ENCODE data around the gene RIMBP2. TPM values are rescaled to one million over a fixed set of nuclear protein-coding genes. Genes with fewer than 3 reads are reported as not detected.

The RIMBP2 gene
- total and polyA plus RNA-seq, 4 donors = 0.39 to 1.0 TPM; not detected in 2

DNA sequence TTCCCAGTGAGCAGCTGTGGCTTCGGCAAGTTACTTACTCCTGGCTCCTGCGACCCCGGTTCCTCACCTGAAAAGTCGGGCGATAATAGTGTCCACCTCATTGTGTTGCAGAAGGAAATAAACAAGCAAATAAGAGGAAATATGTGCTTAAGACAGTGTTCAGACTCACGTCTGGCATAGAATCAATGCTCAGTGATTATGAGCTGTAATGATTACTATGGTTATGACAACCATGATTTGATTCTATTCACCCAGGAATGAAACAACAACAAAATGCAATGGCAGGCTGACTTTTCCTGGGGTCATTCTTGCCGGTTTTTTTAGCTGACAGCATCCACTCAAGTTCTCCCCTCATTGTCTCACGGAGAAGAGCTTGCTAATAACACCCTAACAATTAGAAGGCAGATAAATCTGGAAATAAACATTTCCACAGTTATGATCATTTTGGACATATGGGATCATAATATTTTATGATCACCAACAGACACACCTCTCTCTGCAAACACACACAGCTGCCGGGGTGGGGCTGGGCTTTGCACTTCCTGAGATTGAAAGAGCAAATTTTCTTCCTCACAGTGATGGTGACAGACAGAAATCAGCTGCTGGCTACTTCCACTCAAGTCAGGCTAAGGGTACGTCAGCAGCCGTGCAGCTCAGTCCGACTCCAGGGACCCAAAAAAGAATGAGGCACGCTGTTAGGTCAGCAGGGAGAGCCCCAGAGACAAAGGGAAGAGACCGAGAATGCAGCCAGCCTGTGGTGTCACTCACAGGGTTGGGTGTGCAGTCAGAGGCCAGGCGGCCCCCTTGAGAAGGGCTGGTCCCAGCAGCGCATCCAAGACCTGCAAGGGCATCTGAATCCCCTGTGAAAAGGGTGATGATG, 158.0 kb downstream of the RIMBP2 start:
- WGBS, 2 donors = 59 to 65% methylated on average over 16 of the region's 16 CpGs
- Histone ChIP-seq H3K27me3 (ENCODE audit: control insufficient read depth in 1 of 2, insufficient read depth in 2 of 2, low read length in 1 of 2) (no peaks in the 10 kb centered on the region), H3K4me1 (ENCODE audit: control insufficient read depth in 1 of 2, insufficient read depth in 2 of 2, low read length in 2 of 2) (no peaks in the 10 kb centered on the region), H3K36me3 (ENCODE audit: control insufficient read depth in 1 of 2, insufficient read depth in 2 of 2, low read length in 1 of 2) (no peaks in the 10 kb centered on the region), H3K9me3 (ENCODE audit: control insufficient read depth, low read length) (peaks cover 4% of the 10 kb centered on the region), H3K27ac (ENCODE audit: low read depth in 1 of 2, low read length in 2 of 2) (no peak overlapping the region), H3K4me3 (ENCODE audit: low read length in 2 of 2) (no peak overlapping the region)
- intact Hi-C loops (cut with DNase I) = no loop called here
- ATAC-seq (ENCODE audit: low FRiP score) (no peak), DNase-seq (no peak)

DNA sequence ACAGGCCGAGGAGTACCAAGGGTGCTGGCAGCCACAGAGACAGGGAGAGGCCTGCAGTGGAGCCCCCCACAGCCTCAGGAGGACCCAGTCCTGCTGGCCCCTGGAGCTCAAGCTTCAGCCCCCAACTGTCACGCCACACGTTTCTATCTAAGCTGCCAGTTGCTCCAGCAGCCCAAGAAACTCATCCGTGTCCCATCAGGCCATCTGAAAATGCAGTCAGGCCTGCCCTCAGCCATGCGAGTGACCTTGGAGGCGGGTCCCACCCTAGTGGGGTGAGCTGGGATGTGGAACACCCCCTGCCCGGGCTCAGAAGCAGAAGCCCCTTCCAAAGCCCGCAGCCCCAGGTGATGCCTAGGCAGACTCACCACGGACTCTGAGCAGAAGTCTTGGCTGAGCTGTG, 158.9 kb downstream of the RIMBP2 start:
- Histone ChIP-seq H3K9me3 (ENCODE audit: control insufficient read depth, low read length) (peaks cover 4% of the 10 kb centered on the region), H3K4me3 (ENCODE audit: low read length in 2 of 2) (no peak overlapping the region), H3K27me3 (ENCODE audit: control insufficient read depth in 1 of 2, insufficient read depth in 2 of 2, low read length in 1 of 2) (no peaks in the 10 kb centered on the region), H3K27ac (ENCODE audit: low read depth in 1 of 2, low read length in 2 of 2) (no peak overlapping the region), H3K36me3 (ENCODE audit: control insufficient read depth in 1 of 2, insufficient read depth in 2 of 2, low read length in 1 of 2) (no peaks in the 10 kb centered on the region), H3K4me1 (ENCODE audit: control insufficient read depth in 1 of 2, insufficient read depth in 2 of 2, low read length in 2 of 2) (no peaks in the 10 kb centered on the region)
- 77 to 81% methylated on average over 9 of the region's 9 CpGs for WGBS, 2 donors
- ATAC-seq (ENCODE audit: low FRiP score) (no peak), DNase-seq (no peak)
- intact Hi-C loops (cut with DNase I) = no loop called here

DNA sequence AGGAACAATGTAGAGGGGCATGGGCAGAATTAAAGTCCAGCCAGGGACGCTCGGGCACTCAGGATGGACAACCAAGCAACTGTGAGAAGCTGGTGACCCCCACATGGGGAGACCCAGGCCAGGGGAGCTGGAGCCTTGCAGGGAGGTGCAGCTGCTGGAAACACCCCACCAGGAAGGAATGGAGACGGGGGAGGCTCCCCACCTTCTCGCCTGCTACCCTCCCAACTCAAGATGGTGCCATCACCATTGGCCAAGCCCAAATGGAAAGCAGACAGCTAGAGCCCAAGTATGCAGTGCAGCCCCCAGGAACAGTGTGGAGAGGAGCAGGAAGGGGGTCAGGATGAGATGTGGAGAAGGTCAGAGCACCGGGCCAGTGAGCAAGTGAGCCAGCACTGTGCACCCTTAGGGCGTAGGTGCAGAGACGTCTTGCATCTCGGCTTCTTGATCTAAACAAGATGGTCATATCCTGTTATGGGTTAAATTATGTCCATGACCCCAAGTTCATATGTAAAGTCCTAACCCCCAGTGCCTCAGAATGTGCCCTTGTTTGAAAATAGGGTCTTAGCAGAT, 159.5 kb downstream of the RIMBP2 start:
- Histone ChIP-seq H3K27me3 (ENCODE audit: control insufficient read depth in 1 of 2, insufficient read depth in 2 of 2, low read length in 1 of 2) (no peaks in the 10 kb centered on the region), H3K36me3 (ENCODE audit: control insufficient read depth in 1 of 2, insufficient read depth in 2 of 2, low read length in 1 of 2) (no peaks in the 10 kb centered on the region), H3K27ac (ENCODE audit: low read depth in 1 of 2, low read length in 2 of 2) (no peak overlapping the region), H3K4me1 (ENCODE audit: control insufficient read depth in 1 of 2, insufficient read depth in 2 of 2, low read length in 2 of 2) (no peaks in the 10 kb centered on the region), H3K9me3 (ENCODE audit: control insufficient read depth, low read length) (peaks cover 4% of the 10 kb centered on the region), H3K4me3 (ENCODE audit: low read length in 2 of 2) (no peak overlapping the region)
- DNase-seq (no peak), ATAC-seq (ENCODE audit: low FRiP score) (no peak)
- intact Hi-C loops (cut with DNase I) = no loop called here
- WGBS, 2 donors = 81 to 88% methylated on average over 8 of the region's 8 CpGs

DNA sequence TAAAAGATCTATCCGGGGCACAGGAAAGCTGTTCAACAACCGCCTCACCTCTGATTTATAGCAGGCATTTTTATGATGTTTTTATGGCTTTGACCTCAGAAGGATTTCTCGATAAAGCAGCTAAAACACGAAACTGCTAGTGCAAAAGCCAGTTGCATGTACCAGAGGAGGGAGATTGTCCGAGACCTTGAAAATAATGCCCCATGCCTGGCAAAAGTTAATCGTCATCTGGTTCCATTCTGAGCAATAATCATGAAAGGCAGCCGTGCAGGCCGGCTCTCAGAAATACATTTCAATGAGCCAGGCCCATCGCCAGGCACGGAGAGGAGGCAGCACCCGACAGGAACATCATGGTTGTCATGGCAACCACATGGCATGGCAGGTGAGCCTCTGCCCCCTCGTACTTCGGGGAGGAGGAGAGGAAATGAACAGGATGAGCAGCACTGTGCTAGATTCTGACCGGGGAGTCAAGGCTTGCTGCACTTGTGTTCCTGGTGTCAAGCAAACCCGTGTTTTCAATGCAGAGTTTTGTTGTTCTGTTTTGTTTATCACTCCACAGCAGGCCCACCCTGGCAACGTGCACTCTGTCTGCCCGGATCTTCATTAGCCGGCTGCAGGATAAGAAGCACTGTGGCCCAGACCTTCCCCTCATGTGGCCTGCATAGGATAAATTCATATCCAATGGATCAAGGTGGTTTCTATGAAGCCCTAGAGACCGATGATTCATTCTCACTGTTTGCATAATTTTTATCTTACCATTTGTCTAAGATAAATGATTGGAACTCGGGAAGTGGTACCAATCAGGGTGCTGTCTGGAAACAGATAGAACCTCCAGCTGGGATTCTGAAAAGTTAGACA, 160.2 kb downstream of the RIMBP2 start:
- H3K9me3 ChIP-seq (ENCODE audit: control insufficient read depth, low read length) = peaks cover 7% of the 10 kb centered on the region
- no peak for ATAC-seq (ENCODE audit: low FRiP score)
- intact Hi-C loops (cut with DNase I) = no loop called here
- no peaks in the 10 kb centered on the region for H3K36me3 ChIP-seq (ENCODE audit: control insufficient read depth in 1 of 2, insufficient read depth in 2 of 2, low read length in 1 of 2)
- no peaks in the 10 kb centered on the region for H3K27me3 ChIP-seq (ENCODE audit: control insufficient read depth in 1 of 2, insufficient read depth in 2 of 2, low read length in 1 of 2)
- WGBS, 2 donors = 35 to 50% methylated on average over 20 of the region's 20 CpGs
- no peak overlapping the region for H3K4me3 ChIP-seq (ENCODE audit: low read length in 2 of 2)
- H3K4me1 ChIP-seq (ENCODE audit: control insufficient read depth in 1 of 2, insufficient read depth in 2 of 2, low read length in 2 of 2) = no peaks in the 10 kb centered on the region
- no peak overlapping the region for H3K27ac ChIP-seq (ENCODE audit: low read depth in 1 of 2, low read length in 2 of 2)
- no peak for DNase-seq

DNA sequence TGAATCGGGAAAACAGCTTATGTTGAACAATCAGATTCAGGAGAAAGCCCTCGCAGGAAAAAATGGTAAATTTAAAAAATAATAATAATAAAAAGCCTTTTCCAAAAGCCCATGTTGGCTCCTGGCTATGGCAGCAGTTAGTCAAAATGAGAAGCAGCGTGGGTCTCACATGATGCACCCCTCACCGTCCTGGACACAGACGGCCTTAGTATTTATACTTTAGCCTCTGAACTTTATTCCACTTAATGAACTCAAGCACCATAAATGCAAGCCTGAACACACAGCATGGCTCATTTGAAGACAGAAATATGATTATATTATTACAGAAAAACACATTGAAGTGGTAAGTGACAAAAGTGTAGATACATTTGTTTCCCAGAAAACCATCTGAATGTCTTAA, 160.9 kb downstream of the RIMBP2 start:
- DNase-seq = no peak
- H3K27me3 ChIP-seq (ENCODE audit: control insufficient read depth in 1 of 2, insufficient read depth in 2 of 2, low read length in 1 of 2) = no peaks in the 10 kb centered on the region
- H3K27ac ChIP-seq (ENCODE audit: low read depth in 1 of 2, low read length in 2 of 2) = no peak overlapping the region
- no peaks in the 10 kb centered on the region for H3K4me1 ChIP-seq (ENCODE audit: control insufficient read depth in 1 of 2, insufficient read depth in 2 of 2, low read length in 2 of 2)
- no peak for ATAC-seq (ENCODE audit: low FRiP score)
- intact Hi-C loops (cut with DNase I) = no loop called here
- 30 to 53% methylated on average over 5 of the region's 5 CpGs for WGBS, 2 donors
- H3K36me3 ChIP-seq (ENCODE audit: control insufficient read depth in 1 of 2, insufficient read depth in 2 of 2, low read length in 1 of 2) = no peaks in the 10 kb centered on the region
- H3K9me3 ChIP-seq (ENCODE audit: control insufficient read depth, low read length) = peaks cover 8% of the 10 kb centered on the region
- no peak overlapping the region for H3K4me3 ChIP-seq (ENCODE audit: low read length in 2 of 2)

DNA sequence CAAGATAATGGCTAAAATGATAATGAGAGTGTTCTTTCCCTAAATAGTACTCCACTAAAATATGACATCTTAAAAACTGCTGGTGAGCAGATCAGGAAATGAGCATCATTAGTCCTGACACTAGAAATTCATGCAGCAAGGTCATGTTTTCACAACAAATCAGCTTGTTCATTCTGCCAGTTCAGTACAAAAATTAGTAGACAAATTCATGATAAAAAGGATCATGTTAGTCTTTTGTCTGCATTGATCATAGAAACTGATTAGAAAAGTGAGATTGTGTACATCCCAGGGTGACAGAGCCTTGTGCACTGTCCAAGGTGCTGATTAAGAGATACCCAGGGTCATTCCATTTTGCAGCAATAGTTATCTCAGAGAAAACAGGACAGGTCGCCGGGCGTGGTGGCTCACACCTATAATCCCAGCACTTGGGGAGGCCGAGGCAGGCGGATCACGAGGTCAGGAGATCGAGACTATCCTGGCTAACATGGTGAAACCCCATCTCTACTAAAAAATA, 163.6 kb downstream of the RIMBP2 start:
- Histone ChIP-seq H3K27ac (ENCODE audit: low read depth in 1 of 2, low read length in 2 of 2) (no peak overlapping the region), H3K36me3 (ENCODE audit: control insufficient read depth in 1 of 2, insufficient read depth in 2 of 2, low read length in 1 of 2) (no peaks in the 10 kb centered on the region), H3K27me3 (ENCODE audit: control insufficient read depth in 1 of 2, insufficient read depth in 2 of 2, low read length in 1 of 2) (no peaks in the 10 kb centered on the region), H3K9me3 (ENCODE audit: control insufficient read depth, low read length) (peaks cover 6% of the 10 kb centered on the region), H3K4me3 (ENCODE audit: low read length in 2 of 2) (no peak overlapping the region), H3K4me1 (ENCODE audit: control insufficient read depth in 1 of 2, insufficient read depth in 2 of 2, low read length in 2 of 2) (no peaks in the 10 kb centered on the region)
- DNase-seq = no peak
- no peak for ATAC-seq (ENCODE audit: low FRiP score)
- intact Hi-C loops (cut with DNase I) = no loop called here
- 81% methylated on average over 7 of the region's 7 CpGs for WGBS, 2 donors

DNA sequence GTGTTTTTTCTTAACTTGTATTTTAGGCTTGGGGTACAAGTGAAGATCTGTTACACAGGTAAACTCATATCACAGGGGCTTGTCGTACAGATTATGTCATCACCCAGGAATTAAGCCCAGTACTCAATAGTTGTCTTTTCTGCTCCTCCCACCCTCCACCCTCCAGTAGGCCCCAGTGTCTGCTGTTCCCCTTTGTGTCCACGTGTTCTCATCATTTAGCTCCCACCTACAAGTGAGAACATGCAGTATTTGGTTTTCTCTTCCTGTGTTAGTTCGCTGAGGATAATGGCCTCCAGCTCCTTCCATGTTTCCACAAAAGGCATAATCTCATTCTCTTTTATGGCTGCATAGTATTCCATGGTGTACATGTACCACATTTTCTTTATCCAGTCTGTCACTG, 166.7 kb downstream of the RIMBP2 start:
- Histone ChIP-seq H3K27me3 (ENCODE audit: control insufficient read depth in 1 of 2, insufficient read depth in 2 of 2, low read length in 1 of 2) (no peaks in the 10 kb centered on the region), H3K36me3 (ENCODE audit: control insufficient read depth in 1 of 2, insufficient read depth in 2 of 2, low read length in 1 of 2) (no peaks in the 10 kb centered on the region), H3K27ac (ENCODE audit: low read depth in 1 of 2, low read length in 2 of 2) (no peak overlapping the region), H3K4me1 (ENCODE audit: control insufficient read depth in 1 of 2, insufficient read depth in 2 of 2, low read length in 2 of 2) (no peaks in the 10 kb centered on the region), H3K9me3 (ENCODE audit: control insufficient read depth, low read length) (peaks cover 6% of the 10 kb centered on the region), H3K4me3 (ENCODE audit: low read length in 2 of 2) (no peak overlapping the region)
- DNase-seq (no peak), ATAC-seq (ENCODE audit: low FRiP score) (no peak)
- intact Hi-C loops (cut with DNase I) = no loop called here
- 65 to 72% methylated on average over 3 of the region's 3 CpGs for WGBS, 2 donors

DNA sequence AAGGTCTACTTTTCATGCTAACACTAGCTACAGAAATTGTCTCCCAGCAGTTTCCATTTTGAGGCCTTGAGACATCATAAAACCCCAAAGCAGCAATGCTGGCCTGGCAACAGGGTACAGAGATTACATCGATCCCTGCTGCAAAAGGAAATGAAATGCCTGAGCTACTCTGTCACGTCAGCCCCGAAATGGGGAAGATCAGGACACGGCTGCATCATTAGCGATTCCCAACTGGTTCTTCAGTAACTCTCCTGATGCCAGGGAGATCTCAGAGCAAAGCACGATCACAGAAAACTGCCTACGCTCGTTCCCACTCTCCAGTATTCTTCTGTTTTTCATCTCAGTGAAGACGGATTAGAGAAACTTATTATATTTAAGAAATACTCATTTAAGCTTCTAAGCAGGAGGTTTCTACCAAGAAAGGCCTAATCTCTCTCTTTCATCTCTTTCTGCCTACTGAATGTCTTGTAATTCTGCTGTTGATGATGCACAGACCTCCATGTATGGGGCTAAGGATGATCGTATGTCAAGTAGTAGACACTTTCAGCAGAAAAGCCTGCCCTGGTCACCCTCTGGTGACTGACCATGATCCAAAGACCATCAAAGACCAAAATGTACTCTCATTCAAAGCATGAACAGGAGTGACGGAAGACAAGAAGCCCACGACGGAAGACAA, 168.5 kb downstream of the RIMBP2 start:
- 82% methylated on average over 13 of the region's 13 CpGs for WGBS, 2 donors
- intact Hi-C loops (cut with DNase I) = no loop called here
- Histone ChIP-seq H3K27ac (ENCODE audit: low read depth in 1 of 2, low read length in 2 of 2) (no peak overlapping the region), H3K9me3 (ENCODE audit: control insufficient read depth, low read length) (peaks cover 6% of the 10 kb centered on the region), H3K4me1 (ENCODE audit: control insufficient read depth in 1 of 2, insufficient read depth in 2 of 2, low read length in 2 of 2) (no peaks in the 10 kb centered on the region), H3K4me3 (ENCODE audit: low read length in 2 of 2) (no peak overlapping the region), H3K36me3 (ENCODE audit: control insufficient read depth in 1 of 2, insufficient read depth in 2 of 2, low read length in 1 of 2) (no peaks in the 10 kb centered on the region), H3K27me3 (ENCODE audit: control insufficient read depth in 1 of 2, insufficient read depth in 2 of 2, low read length in 1 of 2) (no peaks in the 10 kb centered on the region)
- DNase-seq (no peak), ATAC-seq (ENCODE audit: low FRiP score) (no peak)
